IMR-90 (cell line): ENCODE results near the gene ZNF791. TPM values are rescaled to one million over a fixed set of nuclear protein-coding genes. Genes with fewer than 3 reads are reported as not detected.

Source experiments
- ATAC-seq: fragments of 200-7000 bp; cut with Tn5 transposase; 2 replicates; pipeline ENCODE4 v1.9.1; 2020; ENCODE audit warnings: low read depth, mild to moderate bottlenecking, moderate library complexity
- BruUV-seq: library from RNA; stranded (reverse); fragments of 400-500 nt; replicated peaks from 2 replicates; lab custom pipeline; 2021; lab: Mats Ljungman, UMichigan
- CTCF ChIA-PET: fragments of 300-600 bp; formaldehyde crosslinking; extraction: SDS; loops from one replicate; lab custom pipeline; 2021; ENCODE audit warnings: antibody characterized with exemption; lab: Yijun Ruan, JAX
- POLR2A ChIA-PET: fragments of 300-600 bp; sonication (Branson Sonifier 250); formaldehyde crosslinking; loops from one replicate; lab custom pipeline; 2022; ENCODE audit warnings: antibody characterized with exemption; ENCODE audit not compliant: unreplicated experiment; lab: Charles Lee
- DNase-seq: peaks from one replicate; pipeline ENCODE4 v3.0.0; 2013
- H2AFZ ChIP-seq: replicated peaks from 2 replicates; pipeline ENCODE3; 2013; ENCODE audit warnings: low read length, mild to moderate bottlenecking; ENCODE audit not compliant: poor library complexity
- H2AK5ac ChIP-seq: 2 replicates; pipeline ENCODE4 v1.6.1; 2013; ENCODE audit warnings: low read depth, low read length, inconsistent platforms
- H2AK9ac ChIP-seq: replicated peaks from 2 replicates; pipeline ENCODE3; 2013; ENCODE audit warnings: mild to moderate bottlenecking, low read depth, low read length, moderate library complexity; ENCODE audit not compliant: poor library complexity
- H2BK120ac ChIP-seq: 2 replicates; pipeline ENCODE4 v1.6.1; 2013; ENCODE audit warnings: low read depth, low read length, inconsistent platforms
- H2BK15ac ChIP-seq: 3 replicates; pipeline ENCODE4 v1.6.1; 2013; ENCODE audit warnings: low read depth, low read length, inconsistent platforms
- H2BK20ac ChIP-seq: 2 replicates; pipeline ENCODE4 v1.6.1; 2013; ENCODE audit warnings: low read depth, mild to moderate bottlenecking, inconsistent platforms, low read length, moderate library complexity
- H2BK5ac ChIP-seq: 2 replicates; pipeline ENCODE4 v1.6.1; 2013; ENCODE audit warnings: mild to moderate bottlenecking, low read depth, low read length, inconsistent platforms; ENCODE audit not compliant: poor library complexity, severe bottlenecking
- H3K14ac ChIP-seq: replicated peaks from 2 replicates; pipeline ENCODE4 v1.6.1; 2013; ENCODE audit warnings: low read depth, low read length, inconsistent platforms
- H3K18ac ChIP-seq: 2 replicates; pipeline ENCODE4 v1.6.1; 2013; ENCODE audit warnings: low read depth, low read length, control low read depth
- H3K23ac ChIP-seq: 2 replicates; pipeline ENCODE4 v1.6.1; 2013; ENCODE audit warnings: low read depth, low read length, inconsistent platforms
- H3K27ac ChIP-seq: 2 replicates; pipeline ENCODE4 v1.5.1; 2013; ENCODE audit warnings: mild to moderate bottlenecking, control low read depth, low read length; ENCODE audit not compliant: insufficient read depth
- H3K27me3 ChIP-seq: 2 replicates; pipeline ENCODE4 v1.6.1; 2013; ENCODE audit warnings: low read length; ENCODE audit not compliant: control insufficient read depth, insufficient read depth
- H3K36me3 ChIP-seq: 2 replicates; pipeline ENCODE4 v1.6.1; 2013; ENCODE audit warnings: low read length, mixed read lengths; ENCODE audit not compliant: control insufficient read depth, insufficient read depth
- H3K4ac ChIP-seq: 2 replicates; pipeline ENCODE4 v1.6.1; 2013; ENCODE audit warnings: low read depth, low read length, inconsistent platforms
- H3K4me1 ChIP-seq: 2 replicates; pipeline ENCODE4 v1.6.1; 2013; ENCODE audit warnings: low read length, mixed read lengths; ENCODE audit not compliant: control insufficient read depth, insufficient read depth
- H3K4me2 ChIP-seq: 2 replicates; pipeline ENCODE4 v1.6.1; 2013; ENCODE audit warnings: low read depth, mild to moderate bottlenecking, control low read depth, low read length, moderate library complexity
- H3K4me3 ChIP-seq: 2 replicates; pipeline ENCODE4 v1.5.1; 2013; ENCODE audit warnings: low read depth, mild to moderate bottlenecking, control low read depth, low read length, moderate library complexity; ENCODE audit not compliant: insufficient read depth
- H3K56ac ChIP-seq: 2 replicates; pipeline ENCODE4 v1.6.1; 2013; ENCODE audit warnings: low read length, inconsistent platforms; ENCODE audit not compliant: insufficient read depth; ENCODE audit errors: extremely low read depth
- H3K79me1 ChIP-seq, 2 experiments: 2 replicates each; pipeline ENCODE4 v1.6.1; 2013; ENCODE audit warnings: low read length in 2 of 2, inconsistent platforms in 1 of 2, low read depth in 1 of 2
- H3K9ac ChIP-seq: 2 replicates; pipeline ENCODE4 v1.6.1; 2013; ENCODE audit warnings: low read depth, low read length, control low read depth
- H3K9me1 ChIP-seq: 2 replicates; pipeline ENCODE4 v1.6.1; 2013; ENCODE audit warnings: low read length, inconsistent platforms; ENCODE audit not compliant: insufficient read depth
- H3K9me3 ChIP-seq: 2 replicates; pipeline ENCODE4 v1.6.1; 2013; ENCODE audit warnings: low read length; ENCODE audit not compliant: control insufficient read depth, insufficient read depth
- H4K20me1 ChIP-seq: 2 replicates; pipeline ENCODE4 v1.6.1; 2013; ENCODE audit warnings: low read length, inconsistent platforms; ENCODE audit not compliant: insufficient read depth
- H4K5ac ChIP-seq: 2 replicates; pipeline ENCODE4 v1.6.1; 2013; ENCODE audit warnings: mild to moderate bottlenecking, low read depth, low read length, control low read depth
- H4K8ac ChIP-seq, 2 experiments: 2 replicates each; pipeline ENCODE4 v1.6.1; 2013; ENCODE audit warnings: low read depth in 2 of 2, low read length in 2 of 2, control low read depth in 1 of 2, inconsistent platforms in 1 of 2
- H4K91ac ChIP-seq: 2 replicates; pipeline ENCODE4 v1.6.1; 2013; ENCODE audit warnings: low read depth, low read length, inconsistent platforms; ENCODE audit not compliant: insufficient read depth
- CHD1 ChIP-seq: IDR thresholded peaks from 2 replicates; pipeline ENCODE4 v1.6.1; 2012; ENCODE audit warnings: low read depth, low read length, improper control_type of control experiment
- MAFK ChIP-seq: IDR thresholded peaks from 2 replicates; pipeline ENCODE4 v1.6.1; 2012; ENCODE audit warnings: low read depth, low read length, improper control_type of control experiment
- MXI1 ChIP-seq: IDR thresholded peaks from 2 replicates; pipeline ENCODE4 v1.6.1; 2012; ENCODE audit warnings: low read depth, mild to moderate bottlenecking, low read length, moderate library complexity, borderline replicate concordance
- NFE2L2 ChIP-seq: fragments of 150-350 bp; IDR thresholded peaks from 2 replicates; pipeline ENCODE4 v1.6.1; 2016; ENCODE audit warnings: low read depth, mild to moderate bottlenecking, low read length
- POLR2A ChIP-seq: IDR thresholded peaks from 2 replicates; pipeline ENCODE4 v1.6.1; 2012; ENCODE audit warnings: mild to moderate bottlenecking, low read depth, low read length
- RCOR1 ChIP-seq: IDR thresholded peaks from 2 replicates; pipeline ENCODE4 v1.6.1; 2012; ENCODE audit warnings: mild to moderate bottlenecking, low read length, improper control_type of control experiment; ENCODE audit not compliant: insufficient replicate concordance
- WGBS, 2 experiments: methylation state at CpG; one replicate each; pipeline versions ENCODE4 v1.1.5 to v1.1.7; 2013; ENCODE audit warnings: missing lambda C conversion rate in 2 of 2; ENCODE audit not compliant: insufficient read length in 1 of 2; ENCODE audit errors: extremely low coverage in 2 of 2; 5-methylcytosine and 5-hydroxymethylcytosine counted together
- dilution Hi-C: fragments of 300-500 bp; cut with HindIII; formaldehyde crosslinking; loops from one replicate; pipeline ENCODE4 v1.14.3; 2018; ENCODE audit warnings: low sequenced_read_pairs; ENCODE audit not compliant: unreplicated experiment
- in situ Hi-C: fragments of 300-500 bp; cut with MboI; formaldehyde crosslinking; loops from 3 replicates; pipeline ENCODE4 v1.14.3; 2019; ENCODE audit warnings: low sequenced_read_pairs, inconsistent platforms, mixed read lengths
- intact Hi-C: fragments of 100-400 bp; cut with micrococcal nuclease; formaldehyde crosslinking; loops from 2 replicates; pipeline ENCODE4 v1.10.0; 2022
- polyA plus RNA-seq, 3 experiments: library from polyadenylated mRNA; depleted of rRNA; stranded (reverse); fragments of >200 nt; gene quantifications; 2 replicates each; pipeline ENCODE4 v1.2.3, GENCODE V29; 2012; ENCODE audit warnings: low replicate concordance in 1 of 3
- total RNA-seq: library from RNA; depleted of rRNA; stranded (reverse); fragments of >200 nt; gene quantifications from 2 replicates; pipeline ENCODE4 v1.2.3, GENCODE V29; 2012

ZNF791 gene
- total and polyA plus RNA-seq, 2 of the 4 experiments (the other 2 are of a cell fraction) = 7.1 to 15.8 TPM

GRCh38 chr19:12669270-12670158 lies 58.8 kb downstream of the ZNF791 start:
- H4K5ac ChIP-seq = peak overlapping the region; percentile 90
- dilution Hi-C loops = no loop called here
- H3K9me1 ChIP-seq = 0 out of 2 replicates have a peak, but pooled peaks cover 13% of the 10 kb centered on the region
- peak overlapping the region; percentile 72; the same call in 1 of the 3 replicates for H2BK15ac ChIP-seq
- H3K9me3 ChIP-seq = no peaks in the 10 kb centered on the region
- H4K91ac ChIP-seq = peak overlapping the region; percentile 95
- H3K14ac ChIP-seq = peak overlapping the region; percentile 91
- H2BK20ac ChIP-seq = peak overlapping the region; percentile 78; the same call in 1 of the 2 replicates
- H3K18ac ChIP-seq = peak overlapping the region; percentile 52; the same call in 1 of the 2 replicates
- peak overlapping the region; percentile 91; the same call in 1 of the 2 replicates for H2BK120ac ChIP-seq
- peak overlapping the region; percentile 98 for H2AK9ac ChIP-seq
- DNase-seq = peak; percentile 85
- intact Hi-C loops = loop anchor here (1.0 to 5.0 kb wide), 2 partner anchors 59 to 787 kb away; partner anchors contain the start of genes ZNF490 and ZNF791
- WGBS, 2 experiments = 0% methylated on average over 40 of the region's 64 CpGs; no CpG with 5 or more reads in 1 of the 2 experiments
- no peaks in the 10 kb centered on the region for H4K20me1 ChIP-seq
- H4K8ac ChIP-seq = peak overlapping the region; percentile 72 to 99
- BruUV-seq = no TSS peak
- peak overlapping the region; percentile 85 for H3K9ac ChIP-seq
- H3K56ac ChIP-seq = peak overlapping the region; percentile 97
- POLR2A ChIA-PET = interaction anchor here (0.5 kb wide), 1 partner anchor 527 kb away, joined by 3 read pairs; no protein-coding TSS in a partner anchor
- peak overlapping the region; percentile 95 for H2AFZ ChIP-seq
- H3K27ac ChIP-seq = peak overlapping the region; percentile 79
- CTCF ChIA-PET = no interaction called here
- H3K36me3 ChIP-seq = peaks cover 18% of the 10 kb centered on the region
- H3K4me3 ChIP-seq = peak overlapping the region; percentile 58
- peaks cover 34 to 73% of the 10 kb centered on the region in 2 experiments for H3K79me1 ChIP-seq
- ATAC-seq = peak; percentile 54
- peak overlapping the region; percentile 82; the same call in 1 of the 2 replicates for H3K23ac ChIP-seq
- no peaks in the 10 kb centered on the region for H3K27me3 ChIP-seq
- H3K4me1 ChIP-seq = peaks cover 15% of the 10 kb centered on the region
- peak overlapping the region; percentile 97 for H3K4me2 ChIP-seq
- in situ Hi-C loops = loop anchor here (5.0 kb wide), 1 partner anchor 102 kb away; no protein-coding TSS in a partner anchor
- peak overlapping the region; percentile 41 for H2AK5ac ChIP-seq
- 0 out of 2 replicates have a peak, but pooled peaks have one; percentile 33 for TF ChIP-seq CHD1
- no peak for TF ChIP-seq RCOR1
- TF ChIP-seq NFE2L2 = no peak
- no peak for TF ChIP-seq POLR2A
- TF ChIP-seq MXI1 = peak; percentile 56; the same call in 1 of the 2 replicates
- TF ChIP-seq MAFK = no peak
- peak overlapping the region; percentile 93 for H3K4ac ChIP-seq
- peak overlapping the region; percentile 93 for H2BK5ac ChIP-seq
